AG08396 (cell line): ENCODE results near the gene ABHD11.
"Not testable (repeated sequence)": the region's sequence is repeated elsewhere in the genome, so short reads cannot be mapped to it uniquely, and the experiment has no call there.

ENCODE experiments used
- DNase-seq: peaks from one replicate; pipeline ENCODE4 v3.0.0; 2012; ENCODE audit warnings: low spot score, mixed read lengths

ABHD11 gene

DNA sequence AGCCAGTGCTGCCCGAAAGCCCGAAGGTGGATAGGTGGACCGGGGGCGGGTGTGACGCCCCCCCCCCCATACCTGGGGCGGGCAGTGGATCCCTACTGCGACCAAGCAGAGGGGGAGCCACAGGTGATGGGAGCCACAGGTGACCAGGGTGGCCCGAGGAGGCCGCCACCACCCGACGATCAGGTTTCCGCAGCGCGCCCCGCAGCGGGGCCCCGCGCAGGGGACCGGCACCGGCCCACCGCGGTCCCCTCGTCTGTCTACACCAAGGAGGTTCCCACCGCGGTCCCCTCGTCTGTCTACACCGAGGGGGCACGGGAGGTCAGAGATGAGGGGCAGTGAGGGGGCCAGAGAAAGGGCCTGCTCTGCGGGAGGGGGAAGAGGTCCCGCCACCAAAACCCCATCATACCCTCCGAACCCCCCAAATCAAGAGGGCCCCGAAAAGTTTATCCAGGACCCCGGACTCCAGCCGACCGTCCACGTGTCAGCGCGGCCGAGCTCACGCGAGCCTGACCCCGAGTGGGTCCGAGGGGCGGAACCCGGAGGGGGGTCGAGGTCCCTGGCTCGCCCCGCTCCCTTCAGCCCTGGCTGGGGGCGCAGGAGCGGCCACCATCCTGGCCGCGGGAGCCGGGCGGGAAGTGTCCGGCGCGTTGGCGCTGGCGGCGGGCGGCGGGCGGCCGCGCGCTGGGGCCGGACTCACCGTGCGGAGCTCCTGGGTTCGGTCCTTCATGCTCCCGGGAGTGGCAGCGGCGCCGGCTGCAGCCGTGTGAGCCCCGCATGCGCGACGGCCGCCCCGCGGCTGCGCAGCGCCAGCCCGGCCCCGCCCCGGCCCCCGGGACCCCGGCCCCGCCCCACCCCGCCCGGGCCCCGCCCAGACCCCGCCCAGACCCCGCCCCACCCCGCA, 19.4 kb downstream of the ABHD11 start, which contains the start of gene STX1A:
Gene STX1A (minus strand): TSS at position 765 of the 901 bp plus-strand sequence. CDS start 38 bp downstream, at position 727.
- DNase-seq = peak; percentile 98

DNA sequence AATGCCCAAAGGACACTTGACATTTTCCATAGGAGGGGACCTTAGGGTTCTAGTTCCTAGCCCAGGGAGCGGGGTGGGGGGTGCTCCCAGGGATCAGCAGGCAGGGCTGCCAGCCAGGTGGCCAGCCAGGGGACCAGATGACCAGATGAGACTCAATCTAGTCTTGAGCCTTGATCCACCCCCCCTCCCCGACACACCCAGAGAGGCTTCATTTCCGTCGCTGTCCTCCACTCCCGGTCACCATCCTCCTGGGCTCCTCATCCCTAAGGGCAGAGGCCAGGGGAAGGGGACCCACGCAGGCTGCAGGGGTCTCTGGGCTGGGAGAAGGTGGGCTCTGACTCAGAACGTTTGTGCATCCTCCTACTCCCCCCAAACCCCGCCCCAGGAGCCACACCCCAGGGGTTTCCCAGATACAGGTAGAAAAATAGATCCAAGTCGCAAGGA, 20.1 kb downstream of the ABHD11 start:
- no peak for DNase-seq

DNA sequence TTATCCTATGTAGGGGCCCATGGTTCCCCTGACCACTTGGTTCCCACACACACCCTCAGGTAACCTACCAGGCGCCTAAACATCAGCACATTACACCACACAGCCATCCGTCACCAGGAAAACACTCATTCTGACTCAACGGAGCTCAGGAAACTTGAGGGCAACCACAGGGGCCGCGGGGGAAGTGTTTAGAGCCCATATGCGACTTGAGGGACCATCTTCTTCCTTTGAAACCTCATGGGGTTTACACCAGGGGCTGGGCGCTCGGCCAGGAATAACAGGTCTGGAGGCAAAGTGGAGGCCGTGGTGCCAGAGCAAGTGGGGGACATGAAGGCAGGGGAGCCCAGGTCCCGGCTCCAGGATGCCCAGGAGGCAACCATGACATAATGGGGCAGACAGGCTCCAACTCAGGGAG, 20.6 kb downstream of the ABHD11 start:
- peak; percentile 79 for DNase-seq

DNA sequence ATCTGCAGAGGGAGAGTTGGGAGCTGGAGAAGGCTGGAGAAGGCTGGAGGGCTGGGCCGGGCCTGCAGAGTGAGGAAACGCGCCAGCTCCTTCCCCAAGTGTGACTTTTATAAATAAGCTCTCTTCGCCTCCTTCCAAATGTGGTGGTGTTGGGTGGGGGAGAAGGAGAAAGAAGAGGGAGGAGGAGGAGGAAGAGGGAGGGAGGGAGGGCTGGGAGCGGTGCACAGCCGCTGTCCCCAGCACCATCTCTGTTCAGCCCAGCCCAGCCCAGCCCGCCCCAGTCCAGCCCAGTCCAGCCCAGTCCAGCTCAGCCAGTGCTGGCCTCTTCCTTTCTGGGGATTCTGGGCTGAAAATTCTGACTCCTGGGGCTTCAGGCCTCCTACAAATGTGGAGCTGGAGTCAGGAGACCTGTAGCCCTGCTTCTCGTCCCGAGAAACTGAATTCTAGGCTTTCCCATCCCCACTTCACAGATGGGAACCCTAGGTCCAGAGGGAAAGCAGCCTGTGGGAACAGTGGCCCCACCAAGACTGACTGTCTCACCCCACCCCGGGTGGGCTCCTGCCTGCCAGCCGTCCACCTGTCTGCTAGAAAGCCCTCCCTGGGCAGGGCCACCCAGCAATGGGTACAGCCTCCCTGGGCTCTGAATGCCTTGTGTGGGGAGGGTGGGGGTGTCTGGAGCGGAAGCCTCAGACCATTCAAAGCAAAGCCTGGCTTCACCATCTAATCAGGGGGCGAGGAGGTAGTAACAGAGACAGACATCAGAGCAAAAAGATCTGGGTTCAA, 21.4 kb downstream of the ABHD11 start:
- DNase-seq = no peak

DNA sequence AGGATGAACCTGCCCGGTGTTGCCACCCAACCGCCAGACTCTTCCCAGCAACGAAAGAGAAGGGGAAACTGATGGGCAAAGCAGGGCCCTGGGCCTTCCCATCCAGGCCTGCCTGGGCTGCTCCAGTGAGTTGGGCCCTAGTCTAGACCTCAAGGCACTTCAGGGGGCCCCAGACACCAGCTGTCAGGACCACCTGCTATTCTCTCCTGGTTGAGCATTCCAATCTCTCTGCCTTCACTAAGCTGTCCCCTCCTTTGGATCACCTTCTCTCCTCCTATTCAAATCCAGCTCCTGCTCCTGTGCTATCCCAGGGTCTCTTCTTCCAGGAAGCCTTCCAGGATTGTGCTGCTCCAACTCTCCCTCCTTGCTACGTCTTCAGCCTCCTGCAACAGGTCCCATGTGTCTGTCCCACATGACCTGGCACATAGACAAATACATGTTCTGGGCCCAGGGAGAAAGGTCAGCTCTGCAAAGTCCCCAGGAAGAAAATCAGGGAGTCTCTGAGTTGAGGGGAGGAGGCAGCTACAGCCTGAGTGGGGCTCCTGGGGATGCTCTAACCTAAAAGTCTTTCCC, 22.2 kb downstream of the ABHD11 start:
- no peak for DNase-seq

DNA sequence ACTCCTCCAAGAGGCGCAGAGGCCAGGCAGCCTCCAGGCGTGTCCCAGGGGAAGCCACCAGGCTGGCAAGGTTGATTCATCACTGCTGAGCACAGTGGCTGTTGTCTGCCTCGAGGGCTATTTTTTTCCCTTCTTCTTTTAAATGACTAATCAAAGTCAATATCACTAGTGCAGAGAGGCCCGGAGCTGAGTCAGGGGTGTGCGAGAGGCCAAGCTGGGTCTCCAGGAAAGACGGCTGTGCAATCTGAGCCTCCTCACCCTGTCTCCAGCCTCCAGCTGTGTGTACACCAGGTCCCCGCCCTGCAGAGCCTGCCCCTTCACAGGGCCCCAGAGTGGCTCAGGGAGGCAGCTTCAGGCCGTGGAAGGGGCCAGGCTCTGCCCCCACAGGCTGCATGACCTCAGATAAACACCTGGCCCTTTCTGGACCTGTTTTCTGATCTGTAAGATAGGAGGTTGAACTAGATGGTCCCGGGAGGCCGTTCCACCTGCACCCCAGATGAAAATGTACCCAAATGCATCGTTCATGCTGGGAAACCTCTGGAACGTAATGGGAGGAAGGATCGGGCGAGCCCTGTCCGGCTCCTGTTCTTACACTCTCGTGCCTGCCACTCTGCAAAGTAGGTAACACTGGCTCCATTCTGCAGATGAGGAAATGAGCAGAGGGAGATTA, 22.8 kb downstream of the ABHD11 start:
- DNase-seq = peak; percentile 91

DNA sequence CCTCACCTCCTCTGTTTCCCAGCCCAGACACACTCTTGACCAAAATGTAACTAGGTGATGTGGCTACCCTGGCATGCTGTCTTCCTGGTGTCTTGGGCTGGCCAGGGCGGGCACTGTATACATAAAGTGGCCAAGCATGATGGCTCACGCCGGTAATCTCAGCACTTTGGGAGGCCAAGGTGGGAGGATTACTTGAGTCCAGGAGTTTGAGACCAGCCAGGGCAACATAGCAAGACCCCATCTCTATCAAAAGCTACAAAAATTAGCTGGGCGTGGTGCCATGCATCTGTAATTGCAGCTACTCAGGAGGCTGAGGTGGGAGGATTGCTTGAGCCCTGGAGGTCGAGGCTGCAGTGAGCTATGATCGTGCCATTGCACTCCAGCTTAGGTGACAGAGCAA, 25.3 kb downstream of the ABHD11 start:
- DNase-seq = not testable (repeated sequence)

DNA sequence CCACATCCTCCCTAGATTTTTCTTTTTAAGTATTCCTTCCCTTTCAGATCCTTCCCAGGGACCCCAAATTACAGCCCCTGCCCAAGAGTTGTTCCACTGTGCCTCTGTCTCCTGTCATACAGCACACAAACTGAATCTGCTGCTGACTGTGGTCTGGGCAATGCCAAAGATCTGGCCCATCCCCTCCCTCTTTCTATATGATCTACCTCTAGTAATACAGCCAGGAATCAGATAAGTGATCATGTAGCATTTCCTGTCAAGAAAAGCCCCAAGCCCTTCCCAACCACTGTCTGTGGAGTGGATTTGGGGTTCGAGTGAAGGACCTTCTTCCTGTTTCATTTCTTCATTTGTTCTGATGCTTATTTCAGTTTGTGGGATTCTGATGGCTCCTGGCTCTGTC, 25.8 kb downstream of the ABHD11 start:
- no peak for DNase-seq

DNA sequence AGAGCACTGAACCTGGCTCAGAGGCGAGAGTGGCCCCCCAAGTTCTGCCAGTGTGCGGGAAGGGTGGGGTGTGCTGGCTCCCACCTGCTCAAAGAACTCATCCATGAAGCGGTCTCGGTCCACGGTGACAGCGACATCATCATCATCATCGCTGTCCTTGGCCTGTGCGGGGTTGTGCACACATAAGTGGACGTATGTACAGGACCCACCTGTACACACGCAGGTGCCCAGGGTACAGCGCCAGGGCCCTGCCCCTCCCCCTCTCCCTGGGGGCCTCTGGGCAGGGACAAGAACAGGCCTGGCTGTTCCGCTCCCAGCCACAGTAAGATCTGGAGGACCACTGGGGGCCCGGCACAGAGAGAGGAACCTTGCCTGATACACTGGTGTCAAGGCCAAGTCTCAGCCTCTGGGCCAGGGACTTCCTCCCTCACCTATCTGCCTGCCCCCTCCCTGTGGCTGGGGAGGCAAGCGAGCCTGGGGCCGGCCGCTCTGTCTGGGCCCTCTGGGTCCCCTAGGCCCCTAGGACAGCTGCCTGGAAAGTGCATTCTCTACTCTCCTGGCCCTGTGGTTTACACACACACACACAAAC, 29.5 kb downstream of the ABHD11 start:
- DNase-seq = no peak

DNA sequence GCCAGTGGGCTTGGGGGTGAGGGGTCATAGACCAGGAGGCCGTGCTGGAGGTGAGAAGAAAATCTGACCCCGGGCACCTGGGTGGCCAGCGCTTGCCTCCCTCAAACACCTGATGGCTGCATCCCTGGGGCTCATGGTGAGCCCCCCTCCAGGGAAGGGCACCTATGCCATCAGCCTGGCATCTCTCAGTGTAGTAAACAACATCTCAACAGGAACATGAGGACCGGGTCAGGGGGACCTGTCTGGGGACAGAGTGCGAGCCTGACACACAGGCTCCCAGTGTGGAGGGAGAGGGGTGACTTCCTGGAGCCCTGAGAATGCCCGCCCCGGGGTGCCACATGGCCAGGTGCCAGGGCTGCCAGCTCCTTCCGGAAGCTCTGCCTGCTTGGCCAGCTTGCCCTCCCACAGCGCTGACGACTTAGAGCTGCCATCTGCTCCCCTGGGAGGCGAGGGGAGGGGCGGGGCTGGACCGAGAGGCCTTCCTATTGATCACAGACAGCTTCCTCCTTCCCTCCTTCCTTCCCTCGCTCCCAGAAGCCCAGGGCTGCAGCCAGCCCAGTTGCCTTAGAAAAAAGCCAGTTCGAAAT, 31.5 kb downstream of the ABHD11 start:
- no peak for DNase-seq

DNA sequence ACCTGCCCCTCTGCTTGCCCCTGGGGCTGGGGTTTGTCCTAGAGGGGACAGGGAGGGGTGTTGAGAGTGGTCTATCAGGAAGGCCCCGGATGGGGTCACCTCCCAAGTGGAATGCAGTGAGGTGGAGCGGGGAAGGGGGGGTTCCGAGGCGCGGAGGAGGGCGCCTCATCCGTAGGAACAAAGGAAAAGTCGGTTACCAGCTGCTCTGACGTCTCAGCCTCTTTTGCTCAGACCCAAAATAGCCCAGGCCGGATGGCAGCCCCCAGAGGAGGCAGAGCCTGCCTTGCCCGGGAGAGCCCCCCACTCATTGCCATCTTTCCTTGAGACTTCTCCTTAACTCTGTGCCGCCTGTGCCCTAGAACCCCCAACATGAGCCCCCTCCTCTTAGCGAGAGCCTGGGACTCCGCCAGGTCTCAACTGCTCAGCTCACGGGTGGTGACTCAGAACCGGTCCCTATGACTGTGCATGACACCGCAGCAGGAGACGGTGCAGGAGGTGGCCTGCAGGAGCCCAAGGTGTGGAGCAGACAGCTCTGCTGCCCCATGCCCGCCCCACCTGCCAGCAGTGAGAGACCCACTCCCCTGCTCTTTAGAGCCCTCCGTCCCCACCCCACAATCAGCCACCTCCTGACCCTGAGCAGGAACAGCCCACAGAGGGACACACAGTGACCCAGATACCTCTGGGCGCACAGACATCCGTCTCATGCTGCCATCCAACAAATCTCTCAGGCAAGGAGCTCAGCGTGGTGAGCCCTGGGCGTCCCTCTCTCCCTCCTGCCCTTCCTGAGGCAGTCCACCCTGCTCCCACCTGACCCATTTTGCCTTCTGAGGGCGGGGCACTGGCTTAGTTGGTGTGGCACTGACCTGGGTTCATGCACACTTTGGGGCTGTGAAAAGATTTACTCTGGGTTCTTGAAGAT, 32.2 kb downstream of the ABHD11 start:
- no peak for DNase-seq

DNA sequence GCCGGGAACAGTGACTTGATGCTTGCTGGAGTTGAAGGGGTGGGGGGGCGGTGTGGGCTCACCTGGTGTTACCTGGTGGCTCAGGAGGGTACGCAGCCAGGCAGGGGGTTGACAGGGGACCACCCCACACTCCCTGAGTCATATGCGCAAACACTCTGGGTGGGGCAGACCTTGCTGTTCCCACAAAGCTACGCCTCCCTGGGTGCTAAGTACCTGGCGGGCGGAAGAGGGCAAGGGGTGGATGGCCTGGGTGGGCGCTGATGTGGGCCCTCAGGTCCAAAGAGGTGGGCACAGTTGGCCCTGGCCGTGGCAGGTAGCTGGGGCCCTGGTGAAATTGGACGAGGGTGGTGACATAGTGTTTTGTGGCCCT, 33.1 kb downstream of the ABHD11 start:
- DNase-seq = no peak

DNA sequence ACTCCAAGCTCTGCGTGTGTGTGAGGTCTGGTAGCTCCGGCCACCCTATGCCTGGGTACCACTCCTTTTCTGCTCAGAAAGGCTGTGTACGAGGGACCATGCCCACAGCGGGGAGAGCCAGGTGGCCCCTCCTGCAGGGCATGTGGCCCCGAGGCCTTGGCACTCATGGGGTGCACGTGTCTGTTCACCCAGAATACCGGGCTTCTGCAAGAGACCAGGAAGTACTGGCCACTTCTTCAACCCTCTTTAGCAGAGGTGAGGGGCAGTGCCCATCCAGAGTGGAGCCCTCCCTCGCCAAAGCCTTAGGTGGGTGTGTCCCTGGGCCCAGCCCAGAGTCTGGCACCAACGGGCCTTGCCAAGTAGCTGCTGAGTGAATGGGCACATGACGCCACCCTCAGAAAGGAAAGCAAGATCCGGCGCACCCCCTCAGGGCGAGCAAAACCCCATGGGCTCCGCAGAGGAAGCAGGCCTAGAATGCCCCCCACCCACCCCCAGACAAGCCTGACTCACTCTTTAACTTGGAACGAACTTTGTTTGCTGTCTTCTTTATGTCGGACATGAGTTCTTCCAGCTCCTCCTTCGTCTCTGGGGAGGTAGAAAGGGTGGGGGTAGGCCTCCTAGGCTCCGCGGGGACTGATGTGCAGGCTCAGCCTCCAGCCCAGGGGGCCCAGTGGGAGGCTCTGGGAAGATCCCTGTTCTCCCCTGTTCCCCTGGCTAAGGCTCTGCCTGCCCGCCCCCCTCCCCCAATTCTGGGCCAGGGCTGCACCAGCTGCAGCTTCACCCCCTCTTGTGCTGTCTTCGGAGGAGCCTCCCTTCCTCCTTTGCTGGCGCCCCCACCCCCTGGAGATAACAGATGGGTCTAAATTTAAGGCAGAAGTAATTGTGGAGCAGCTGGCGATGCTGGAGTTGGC, 33.7 kb downstream of the ABHD11 start:
- DNase-seq = no peak

DNA sequence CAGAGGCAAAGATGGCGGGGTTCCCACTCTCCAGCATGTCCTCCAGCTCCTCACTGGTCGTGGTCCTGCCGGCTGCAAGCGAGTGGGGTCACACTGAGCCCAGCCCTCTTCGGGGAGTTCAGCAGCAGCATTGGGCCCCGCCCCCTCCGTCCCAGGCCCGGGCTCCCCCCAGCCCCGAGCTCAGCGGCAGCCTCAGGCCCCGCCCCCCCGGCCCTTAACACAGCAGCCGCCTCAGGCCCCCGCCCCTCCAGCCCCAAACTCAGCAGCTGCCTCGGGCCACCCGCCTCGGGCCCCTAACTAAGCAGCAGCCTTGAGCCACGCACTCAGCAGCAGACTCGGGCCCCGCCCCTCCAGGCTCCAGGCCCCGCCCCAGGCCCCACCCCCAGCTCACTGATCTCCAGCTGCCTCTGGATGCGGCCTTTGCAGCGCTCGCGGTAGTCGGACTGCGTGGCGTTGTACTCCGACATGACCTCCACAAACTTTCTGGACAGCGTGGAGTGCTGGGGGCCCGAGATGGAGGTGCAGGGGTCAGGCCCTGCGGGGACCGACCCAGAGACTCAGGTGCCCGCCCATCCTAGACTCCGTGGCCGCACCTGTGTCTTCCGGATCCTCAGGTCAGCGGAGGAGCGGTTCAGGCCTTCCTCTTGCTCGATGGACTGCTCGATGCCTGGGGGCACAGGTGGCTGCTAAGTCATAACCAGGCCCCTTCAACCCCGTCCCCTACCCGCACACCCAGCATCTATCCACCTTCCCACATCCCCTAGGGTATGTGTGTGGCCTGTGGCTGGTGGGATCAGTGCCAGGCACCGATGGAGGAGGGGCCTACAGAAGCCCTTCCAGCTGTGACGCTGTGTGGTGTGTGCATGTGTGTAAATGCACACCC, 34.6 kb downstream of the ABHD11 start:
- peak; percentile 73 for DNase-seq

DNA sequence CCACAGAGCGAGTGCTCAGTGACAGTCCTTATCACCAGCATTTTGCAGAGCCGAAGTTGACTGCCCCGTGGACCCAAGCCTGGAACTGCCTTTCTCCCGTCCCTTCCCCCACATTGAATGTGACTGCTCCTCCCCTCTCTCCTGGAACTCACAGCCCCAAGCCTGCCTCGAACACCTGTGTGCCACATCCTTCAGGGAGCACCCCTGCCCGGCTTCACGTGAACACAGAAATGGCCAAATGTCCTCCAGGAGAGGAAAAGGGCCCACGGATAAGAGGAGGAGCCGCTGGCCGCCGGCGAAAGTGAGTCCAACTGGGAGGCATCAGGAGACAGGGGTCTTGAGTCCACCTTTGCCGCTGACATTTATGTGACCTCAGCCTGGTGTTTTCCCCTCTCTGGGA, 35.4 kb downstream of the ABHD11 start:
- DNase-seq = no peak

DNA sequence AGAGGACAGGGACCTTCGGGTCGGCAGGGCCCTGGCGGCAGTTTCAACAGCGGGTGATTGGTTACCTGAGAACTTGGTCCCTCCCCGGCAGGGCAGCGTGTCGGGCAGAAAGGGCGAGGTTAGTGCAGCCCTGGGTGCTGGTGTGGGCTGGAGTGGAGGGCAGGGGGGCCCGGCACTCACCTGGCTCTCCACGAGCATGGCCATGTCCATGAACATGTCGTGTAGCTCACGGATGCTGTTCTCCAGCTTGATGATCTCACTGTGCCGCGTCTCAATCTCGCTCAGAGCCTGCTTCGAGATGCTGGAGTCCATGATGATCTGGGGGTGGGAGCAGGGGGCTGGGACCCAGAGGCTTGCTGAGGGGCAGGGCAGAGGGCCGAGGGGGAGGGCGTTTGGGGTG, 35.9 kb downstream of the ABHD11 start:
- DNase-seq = no peak

DNA sequence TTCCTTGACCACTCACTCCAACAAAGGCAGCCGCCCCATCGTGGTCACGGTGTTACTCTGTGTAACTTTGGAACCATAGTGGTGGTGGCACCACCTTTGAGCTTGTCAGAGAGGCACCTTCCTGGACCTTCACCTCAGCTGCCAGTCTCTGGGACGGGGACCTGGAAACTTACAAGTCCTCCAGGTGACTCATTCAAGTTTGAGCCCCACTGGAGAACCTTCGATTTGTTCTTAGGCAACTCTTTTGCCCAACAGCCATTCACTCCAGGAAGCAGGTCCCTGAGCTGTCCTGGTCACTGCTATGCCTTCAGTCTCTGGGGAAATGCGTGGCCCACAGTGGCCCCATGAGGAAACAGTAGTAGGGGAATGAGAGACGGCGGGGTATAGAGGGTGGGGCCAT, 36.4 kb downstream of the ABHD11 start:
- DNase-seq = no peak

DNA sequence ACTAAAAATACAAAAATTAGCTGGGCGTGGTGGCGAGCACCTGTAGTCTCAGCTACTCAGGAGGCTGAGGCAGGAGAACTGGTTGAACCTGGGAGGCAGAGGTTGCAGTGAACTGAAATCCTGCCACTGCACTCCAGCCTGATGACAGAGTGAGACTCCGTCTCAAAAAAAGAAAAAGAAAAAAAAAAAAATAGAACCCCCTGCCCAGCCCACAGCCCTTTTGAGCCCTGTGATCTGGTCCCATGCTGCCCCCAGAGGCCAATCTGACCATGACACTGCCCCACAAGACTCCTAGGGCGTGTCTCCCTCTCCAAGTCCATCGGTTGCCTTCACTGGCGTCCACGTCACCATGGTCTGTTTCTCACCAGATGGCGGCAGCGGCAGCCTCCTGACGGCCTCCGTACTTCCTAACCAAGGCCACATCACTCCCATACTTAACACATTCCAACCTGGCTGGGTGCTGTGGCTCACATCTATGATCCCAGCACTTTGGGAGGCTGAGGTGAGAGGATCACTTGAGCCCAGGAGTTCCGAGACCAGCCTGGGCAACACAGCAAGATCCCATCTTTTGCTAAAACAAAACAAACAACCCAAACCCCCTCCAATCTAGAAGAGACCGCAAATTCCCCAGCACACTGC, 37.1 kb downstream of the ABHD11 start:
- peak; percentile 77 for DNase-seq
